ENCODE results near the gene C13orf46. TPM values are rescaled to one million over a fixed set of nuclear protein-coding genes. Genes with fewer than 3 reads are reported as not detected.
A peak's percentile ranks its signal among the peaks of the same experiment; 100 is the strongest.

Gene C13orf46
- polyA plus RNA-seq, 2 of the 4 experiments (the other 2 are of a cell fraction): 0.05 to 0.13 TPM

GRCh38 chr13:113968463-113969310, 5.2 kb downstream of the C13orf46 start:
- no peak overlapping the region for H3K4me2 ChIP-seq
- no peaks in the 10 kb centered on the region for H3K9me3 ChIP-seq
- TF ChIP-seq BHLHE40 (IDR thresholded peaks at IDR 0.05; ENCODE audit: low read depth, low read length) (no peak), USF2 (IDR thresholded peaks at IDR 0.05) (no peak), ATOH8 (CRISPR knock-in tag; IDR thresholded peaks at IDR 0.05; ENCODE audit: low read depth) (no peak), CHD2 (IDR thresholded peaks at IDR 0.05; ENCODE audit: low read length, partially characterized antibody) (no peak), PBX3 (IDR thresholded peaks at IDR 0.05) (no peak), KDM5A (IDR thresholded peaks at IDR 0.05) (no peak), HOXA7 (CRISPR knock-in tag; IDR thresholded peaks at IDR 0.05) (no peak), CTCF (IDR thresholded peaks at IDR 0.05) (no peak), CBX2 (IDR thresholded peaks at IDR 0.05; ENCODE audit: borderline replicate concordance, low read depth) (no peak), HOXB5 (CRISPR knock-in tag; IDR thresholded peaks at IDR 0.05) (no peak), GATA3 (IDR thresholded peaks at IDR 0.05; ENCODE audit: borderline replicate concordance) (no peak), FOSL2 (IDR thresholded peaks at IDR 0.05) (no peak), FOSL2 (CRISPR knock-in tag; IDR thresholded peaks at IDR 0.05) (no peak), TFCP2L1 (CRISPR knock-in tag; IDR thresholded peaks at IDR 0.05) (no peak), CHD4 (IDR thresholded peaks at IDR 0.05; ENCODE audit: borderline replicate concordance) (no peak), HES2 (IDR thresholded peaks at IDR 0.05) (no peak), RARB (CRISPR knock-in tag; IDR thresholded peaks at IDR 0.05) (no peak)
- DNase-seq (ENCODE audit: low read depth in 1 of 2, low spot score in 1 of 2): no peak
- FAIRE-seq: no peak
- H3K4me3 ChIP-seq: no peak overlapping the region
- CTCF ChIA-PET: no interaction called here
- no peaks in the 10 kb centered on the region for H3K4me1 ChIP-seq
- POLR2A ChIA-PET: no interaction called here
- peak in 1 of 2 experiments; percentile 42; a peak in 1 of 6 replicates for ATAC-seq
- 91% methylated on average over 13 of the region's 17 CpGs for WGBS (ENCODE audit: missing lambda C conversion rate)
- H3K27ac ChIP-seq: no peak overlapping the region

GRCh38 chr13:113967729-113968462, 6.0 kb downstream of the C13orf46 start:
- DNase-seq (ENCODE audit: low read depth in 1 of 2, low spot score in 1 of 2) (no peak), ATAC-seq (no peak), FAIRE-seq (no peak)
- POLR2A ChIA-PET: no interaction called here
- no peak overlapping the region for H3K27ac ChIP-seq
- no peaks in the 10 kb centered on the region for H3K9me3 ChIP-seq
- H3K4me1 ChIP-seq: no peaks in the 10 kb centered on the region
- CTCF ChIA-PET: no interaction called here
- no peak overlapping the region for H3K4me2 ChIP-seq
- TF ChIP-seq JUNB (IDR thresholded peaks at IDR 0.05) (no peak), FOXS1 (CRISPR knock-in tag; IDR thresholded peaks at IDR 0.05) (no peak), MYC (IDR thresholded peaks at IDR 0.05; ENCODE audit: borderline replicate concordance, low read length) (no peak), MAFK (IDR thresholded peaks at IDR 0.05; ENCODE audit: partially characterized antibody) (no peak), POLR2AphosphoS2 (conservative IDR thresholded peaks at IDR 0.05; ENCODE audit: low read length) (no peak)
- no peak overlapping the region for H3K4me3 ChIP-seq
- 97% methylated on average over 5 of the region's 20 CpGs for WGBS (ENCODE audit: missing lambda C conversion rate)
